Coronary artery (tissue), 2 donors: ENCODE data around the gene SREBF2.

Source experiments
- DNase-seq: peaks from one replicate; pipeline ENCODE4 v3.0.0-alpha.2; 2017; ENCODE audit warnings: low spot score
- H3K27ac ChIP-seq, 2 donors: fragments of 200-600 bp; sonication (generic); one replicate each; pipeline ENCODE4 v1.5.1; 2016 to 2019
- H3K4me3 ChIP-seq: fragments of 200-600 bp; sonication (generic); 2 replicates; pipeline ENCODE4 v1.5.1; 2016; ENCODE audit warnings: mild to moderate bottlenecking, moderate library complexity
- CTCF ChIP-seq: fragments of 200-600 bp; sonication (generic); IDR thresholded peaks from one replicate; pipeline ENCODE4 v1.5.1; 2019; ENCODE audit warnings: antibody characterized with exemption

Gene SREBF2

GRCh38 chr22:41801147-41801819 lies 31.6 kb upstream of the SREBF2 start:
- no peak for DNase-seq
- no peak for TF ChIP-seq CTCF
- no peak overlapping the region for H3K27ac ChIP-seq
- peak overlapping the region; percentile 75 for H3K4me3 ChIP-seq

- Histone ChIP-seq H3K4me3 (peak overlapping the region; percentile 75), H3K27ac (no peak overlapping the region)
- DNase-seq = no peak
- TF ChIP-seq CTCF = no peak
Measured at GRCh38 chr22:41801886-41802285, 31.0 kb upstream of the SREBF2 start.

- TF ChIP-seq CTCF = no peak
- H3K4me3 ChIP-seq = no peak overlapping the region
- no peak for DNase-seq
- no peak overlapping the region for H3K27ac ChIP-seq
Measured at GRCh38 chr22:41805639-41806038, 27.3 kb upstream of the SREBF2 start.

- no peak for TF ChIP-seq CTCF
- no peak overlapping the region for H3K27ac ChIP-seq
- no peak for DNase-seq
- no peak overlapping the region for H3K4me3 ChIP-seq
Measured at GRCh38 chr22:41808400-41808799, 24.5 kb upstream of the SREBF2 start.

GRCh38 chr22:41810022-41810421 lies 22.9 kb upstream of the SREBF2 start:
- Histone ChIP-seq H3K4me3 (no peak overlapping the region), H3K27ac (no peak overlapping the region)
- no peak for TF ChIP-seq CTCF
- no peak for DNase-seq

- no peak for TF ChIP-seq CTCF
Measured at GRCh38 chr22:41812805-41813545, 19.9 kb upstream of the SREBF2 start.

More at GRCh38 chr22:41812805-41813545, 19.9 kb upstream of the SREBF2 start:
- H3K27ac ChIP-seq = no peak overlapping the region
- no peak for DNase-seq
- H3K4me3 ChIP-seq = no peak overlapping the region
